NCI-H526 treated with DMSO at 0.1 percent for 48 hours (cell line): Measurements from ENCODE around the gene TNFSF11.
"Not testable (repeated sequence)": the region's sequence is repeated elsewhere in the genome, so short reads cannot be mapped to it uniquely, and the experiment has no call there.

Source experiments
- DNase-seq: peaks from one replicate; lab custom pipeline; 2025; lab: John Stamatoyannopoulos, UW

Gene TNFSF11, protein sequence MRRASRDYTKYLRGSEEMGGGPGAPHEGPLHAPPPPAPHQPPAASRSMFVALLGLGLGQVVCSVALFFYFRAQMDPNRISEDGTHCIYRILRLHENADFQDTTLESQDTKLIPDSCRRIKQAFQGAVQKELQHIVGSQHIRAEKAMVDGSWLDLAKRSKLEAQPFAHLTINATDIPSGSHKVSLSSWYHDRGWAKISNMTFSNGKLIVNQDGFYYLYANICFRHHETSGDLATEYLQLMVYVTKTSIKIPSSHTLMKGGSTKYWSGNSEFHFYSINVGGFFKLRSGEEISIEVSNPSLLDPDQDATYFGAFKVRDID

DNA sequence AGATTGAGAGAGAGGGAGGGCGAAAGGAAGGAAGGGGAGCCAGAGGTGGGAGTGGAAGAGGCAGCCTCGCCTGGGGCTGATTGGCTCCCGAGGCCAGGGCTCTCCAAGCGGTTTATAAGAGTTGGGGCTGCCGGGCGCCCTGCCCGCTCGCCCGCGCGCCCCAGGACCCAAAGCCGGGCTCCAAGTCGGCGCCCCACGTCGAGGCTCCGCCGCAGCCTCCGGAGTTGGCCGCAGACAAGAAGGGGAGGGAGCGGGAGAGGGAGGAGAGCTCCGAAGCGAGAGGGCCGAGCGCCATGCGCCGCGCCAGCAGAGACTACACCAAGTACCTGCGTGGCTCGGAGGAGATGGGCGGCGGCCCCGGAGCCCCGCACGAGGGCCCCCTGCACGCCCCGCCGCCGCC is at the start of gene TNFSF11:
Gene TNFSF11, plus strand, starts transcription at position 142 of the 400 bp plus-strand sequence. Its CDS starts 152 bp downstream, at position 294.
- DNase-seq, result peak; percentile 34

DNA sequence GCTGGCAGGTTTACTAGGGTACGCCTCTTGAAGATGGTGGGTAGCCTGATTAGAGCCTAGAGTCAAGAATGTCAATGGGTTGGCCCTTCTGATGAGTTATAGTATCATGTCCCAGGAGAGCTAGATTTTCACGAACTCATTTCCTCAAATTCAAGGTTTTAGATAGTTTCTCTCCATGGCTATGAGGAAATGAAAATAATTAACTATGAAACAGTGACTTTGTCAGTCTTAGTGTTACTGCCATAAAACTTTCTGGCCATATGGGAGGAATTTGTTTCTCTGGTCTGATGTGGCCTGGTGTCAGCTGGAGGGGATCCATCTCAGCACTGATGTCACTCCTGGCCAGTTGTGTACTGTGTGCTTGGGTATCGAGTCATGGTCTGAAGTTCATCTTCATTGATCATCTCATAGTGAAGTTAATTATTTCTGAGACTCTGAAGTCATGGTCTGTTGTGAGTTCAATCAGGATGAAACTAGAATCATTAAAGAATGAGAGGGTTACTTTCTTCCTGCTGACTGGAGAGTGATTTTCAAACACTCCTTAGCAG is 49.4 kb upstream of the TNFSF11 start:
- no peak for DNase-seq

DNA sequence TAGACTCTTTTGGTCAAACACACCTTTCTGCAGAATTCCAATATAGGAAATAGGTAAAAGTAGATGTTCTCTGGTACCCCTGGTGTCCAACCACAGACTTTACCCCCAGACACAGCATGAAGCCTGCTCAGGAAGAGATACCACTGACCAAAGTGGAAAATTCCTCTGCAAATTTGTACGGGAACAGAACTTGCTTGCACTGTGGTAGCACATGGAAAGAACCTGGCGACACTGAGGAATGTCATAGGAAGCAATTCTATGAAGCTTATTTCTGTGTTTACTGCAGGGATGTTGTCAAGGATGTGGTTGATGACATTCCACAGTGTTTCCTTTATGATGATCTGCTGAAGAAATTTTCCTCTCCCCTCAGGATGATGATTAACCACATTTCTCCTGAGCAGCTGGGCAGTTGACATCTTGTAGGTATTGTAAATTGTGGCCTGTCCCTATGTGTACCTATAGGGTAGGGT is 48.9 kb upstream of the TNFSF11 start:
- no peak for DNase-seq

DNA sequence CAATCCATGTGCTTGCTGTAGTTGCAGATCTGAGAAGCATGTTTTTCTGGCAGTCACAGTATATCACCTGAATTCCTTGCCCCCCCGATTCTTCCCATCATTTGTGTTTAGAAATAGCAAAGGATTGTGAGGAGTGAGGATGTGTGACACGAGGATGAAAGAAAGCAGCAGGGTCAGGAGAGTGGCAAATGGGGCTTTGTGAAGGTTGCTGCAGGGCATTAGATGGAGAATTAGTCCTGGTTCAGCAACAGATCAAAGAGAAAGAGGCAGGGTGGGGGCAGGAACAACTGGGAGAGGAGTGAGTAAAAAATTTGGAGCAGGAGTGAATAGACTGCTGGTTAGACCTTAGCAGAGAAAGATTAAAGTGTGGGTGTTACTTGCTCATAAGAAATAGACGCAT is 47.7 kb upstream of the TNFSF11 start:
- no peak for DNase-seq

DNA sequence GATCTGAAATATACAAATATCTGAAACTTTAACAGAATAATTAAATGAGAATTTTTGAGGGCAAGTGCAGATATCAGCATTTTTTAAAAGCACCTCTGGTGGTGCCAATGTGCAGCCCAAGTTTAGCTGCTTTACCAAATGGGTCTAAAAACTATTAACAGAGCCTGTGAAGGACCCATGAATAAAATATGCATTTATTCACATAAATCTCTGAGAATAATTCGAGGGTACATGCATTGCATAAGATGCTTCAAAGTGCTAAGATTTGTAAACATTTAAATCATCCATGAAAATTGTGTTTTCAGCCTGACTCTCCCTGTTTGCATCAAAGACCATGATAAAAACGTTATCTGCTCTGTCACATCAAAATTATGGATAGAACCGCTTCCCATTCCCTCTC is 47.1 kb upstream of the TNFSF11 start:
- no peak for DNase-seq

DNA sequence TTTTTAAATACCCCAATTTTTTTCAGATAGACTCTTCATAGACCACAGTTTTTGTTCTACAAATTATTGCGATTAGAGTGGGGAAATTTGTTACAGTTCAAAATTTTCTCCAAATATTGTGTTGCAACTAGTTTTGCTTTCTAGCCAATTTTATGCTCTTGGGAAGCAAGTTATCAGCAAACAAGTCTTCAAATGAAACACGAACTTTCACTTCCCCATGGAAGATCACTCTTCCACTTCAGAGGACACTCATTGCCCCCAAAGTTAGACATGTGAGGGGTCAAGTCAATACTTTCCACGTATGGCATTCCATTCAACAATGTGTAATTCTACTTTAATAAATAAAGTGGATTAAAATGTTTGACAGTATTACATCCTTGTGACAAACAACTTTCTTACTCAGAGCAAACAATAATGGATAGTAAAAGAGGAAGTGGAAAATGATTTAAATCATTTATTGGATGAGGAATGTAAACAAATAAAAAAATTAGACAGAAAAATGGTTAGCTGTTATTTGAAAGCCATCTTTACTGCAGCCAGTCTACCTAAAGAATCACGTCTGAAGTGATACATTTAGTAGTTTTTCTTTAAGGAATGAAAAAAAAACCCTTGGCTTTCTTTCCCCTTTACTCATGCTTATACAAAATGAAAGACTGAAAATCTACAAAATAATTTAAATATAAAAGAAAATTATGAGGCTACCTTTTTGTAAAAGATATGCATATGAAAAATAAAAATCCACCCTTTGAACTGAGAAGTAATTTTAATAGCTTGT is 41.2 kb upstream of the TNFSF11 start:
- DNase-seq, result no peak

DNA sequence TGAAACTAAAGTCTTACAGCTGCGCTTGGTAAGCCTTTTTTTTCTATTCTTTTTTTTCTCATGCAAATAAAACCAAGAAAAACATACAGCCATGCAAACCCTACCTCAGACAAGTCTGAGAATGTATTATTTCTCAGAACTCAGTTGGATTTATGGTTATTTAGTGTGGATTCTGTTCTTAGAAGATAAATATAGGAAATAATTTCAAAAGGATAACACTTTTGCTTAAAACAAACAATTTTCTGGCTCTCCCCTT is 40.7 kb upstream of the TNFSF11 start:
- DNase-seq, result no peak

DNA sequence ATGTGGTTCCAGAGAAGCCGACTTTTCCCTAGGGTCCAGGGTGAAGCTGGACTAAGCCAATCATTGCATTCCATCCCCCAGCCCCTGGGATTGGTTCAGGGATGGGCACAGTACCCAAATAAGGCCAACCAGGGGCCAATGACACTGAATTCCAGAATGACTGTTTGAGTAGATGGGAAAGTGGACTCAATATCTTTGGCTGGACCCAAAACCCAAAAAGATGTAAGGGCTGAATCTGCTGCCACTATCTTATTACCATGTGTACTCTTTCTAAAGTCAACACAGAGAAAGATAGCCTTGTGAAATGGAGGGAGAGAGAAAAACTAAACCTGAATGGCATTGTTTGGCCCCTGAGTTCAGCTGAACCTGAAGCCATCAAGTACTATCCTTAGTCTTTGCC is 39.2 kb upstream of the TNFSF11 start:
- DNase-seq, result no peak

DNA sequence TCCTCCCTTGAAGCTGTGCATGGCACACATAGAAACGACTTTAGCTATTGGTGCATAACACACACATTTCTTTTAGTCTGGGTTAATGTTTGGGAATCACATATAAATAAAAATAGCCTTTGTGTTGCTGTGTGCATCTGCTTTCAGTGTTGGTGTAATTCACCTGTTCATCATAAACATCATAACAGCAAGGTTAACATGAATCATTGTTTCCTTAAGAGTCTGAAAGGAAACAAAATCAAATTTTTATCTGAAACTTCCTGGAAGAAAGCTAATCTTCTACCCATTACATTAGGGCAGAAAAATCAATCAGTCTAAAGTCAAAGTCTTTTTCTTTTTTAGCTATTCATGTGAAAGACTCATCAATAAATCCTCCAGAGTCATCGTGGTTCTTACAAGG is 35.0 kb upstream of the TNFSF11 start:
- DNase-seq, result no peak

DNA sequence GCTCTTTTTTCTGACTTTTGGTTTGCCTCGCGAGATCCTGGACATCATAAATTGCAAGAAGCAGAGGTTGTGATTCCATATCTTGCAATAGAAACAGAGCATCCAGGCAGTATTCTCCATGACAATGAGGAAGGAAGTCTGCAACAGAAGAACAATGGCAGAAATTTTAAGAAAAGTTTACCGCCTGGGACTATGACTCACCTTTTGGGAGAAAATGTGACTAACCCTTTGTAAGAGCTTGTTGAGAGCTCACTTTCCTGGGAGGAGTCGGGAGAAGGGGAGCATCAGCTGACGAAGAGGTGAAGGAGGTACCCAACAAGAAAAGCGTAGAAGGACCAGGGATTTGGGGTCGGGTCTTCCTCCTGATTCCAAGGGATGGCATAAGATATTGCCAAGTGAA is 34.3 kb upstream of the TNFSF11 start:
- no peak for DNase-seq

DNA sequence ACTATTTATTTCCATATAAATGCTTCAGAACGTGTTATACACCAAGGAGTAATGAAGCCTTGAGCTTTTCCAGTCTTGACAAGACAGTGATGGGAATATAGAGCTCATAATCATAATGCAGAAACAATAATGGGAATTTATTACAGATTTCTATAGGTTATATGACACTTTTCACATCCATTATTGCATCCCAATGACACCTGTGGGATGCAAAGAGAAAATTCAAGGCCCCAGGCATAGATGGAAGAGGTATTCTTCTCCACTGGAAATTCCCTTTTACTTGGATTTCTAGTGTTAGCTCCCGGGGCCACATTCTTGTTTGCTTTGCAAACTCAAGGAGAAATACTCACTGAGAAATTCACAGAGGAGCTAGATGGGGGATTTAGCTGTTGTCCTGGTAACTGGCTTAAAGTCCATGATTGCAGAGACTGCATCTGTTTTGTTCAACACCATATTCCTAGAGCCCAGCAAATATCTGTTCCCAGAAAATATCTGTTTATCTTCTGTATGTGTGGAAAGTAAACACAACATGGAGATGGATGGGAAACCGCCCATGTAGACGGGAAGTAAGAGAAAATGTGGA is 30.6 kb upstream of the TNFSF11 start:
- DNase-seq, result no peak

DNA sequence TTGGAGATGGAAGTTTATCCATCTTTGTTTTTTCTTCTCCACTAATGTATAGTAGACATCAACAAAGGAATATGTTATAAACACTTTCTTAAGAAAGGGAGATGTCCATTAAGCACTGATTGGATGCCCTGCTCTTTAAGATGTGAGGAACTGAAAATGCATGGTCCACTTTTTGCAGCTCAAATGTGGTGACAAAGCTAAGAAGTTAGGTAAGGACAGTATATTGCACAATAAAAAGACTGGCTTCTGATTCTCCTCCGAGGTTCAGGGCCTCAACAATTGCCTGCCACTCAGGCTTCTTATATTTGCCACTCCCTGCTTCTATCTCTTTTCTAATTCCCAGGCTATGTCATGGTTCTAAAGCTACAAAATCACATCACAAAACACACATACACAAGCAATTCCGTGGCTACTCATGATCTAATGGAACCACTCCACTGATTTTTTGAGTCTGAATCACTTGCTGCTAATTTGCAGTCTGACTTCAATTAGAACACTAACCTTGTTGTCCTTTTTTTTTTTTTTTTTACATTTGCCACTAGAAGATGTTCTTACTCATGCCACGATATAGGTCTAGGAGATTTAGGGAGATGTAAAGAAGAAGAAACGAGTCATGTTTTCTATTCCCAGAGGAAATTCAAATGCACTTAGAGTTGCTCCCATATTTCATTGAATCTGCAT is 29.6 kb upstream of the TNFSF11 start:
- no peak for DNase-seq

DNA sequence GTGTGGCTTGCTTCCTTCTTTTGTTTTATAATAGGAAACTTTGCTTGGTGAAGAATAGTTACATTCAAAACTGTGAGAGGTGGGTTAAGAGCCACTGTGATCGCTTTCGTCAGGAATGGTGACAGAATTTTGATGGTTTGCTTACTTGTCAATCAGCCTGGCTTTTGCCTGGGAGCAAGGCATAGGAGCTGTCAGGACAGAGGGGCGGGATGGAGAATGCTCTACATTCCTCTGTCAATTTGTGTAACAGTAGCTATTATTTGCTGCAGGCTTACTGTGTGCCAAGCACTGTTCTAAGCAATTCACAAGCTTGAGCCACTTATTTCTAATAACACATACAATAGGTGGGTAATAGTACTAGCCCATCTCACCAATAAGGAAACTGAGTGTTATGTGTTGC is 28.1 kb upstream of the TNFSF11 start:
- no peak for DNase-seq

DNA sequence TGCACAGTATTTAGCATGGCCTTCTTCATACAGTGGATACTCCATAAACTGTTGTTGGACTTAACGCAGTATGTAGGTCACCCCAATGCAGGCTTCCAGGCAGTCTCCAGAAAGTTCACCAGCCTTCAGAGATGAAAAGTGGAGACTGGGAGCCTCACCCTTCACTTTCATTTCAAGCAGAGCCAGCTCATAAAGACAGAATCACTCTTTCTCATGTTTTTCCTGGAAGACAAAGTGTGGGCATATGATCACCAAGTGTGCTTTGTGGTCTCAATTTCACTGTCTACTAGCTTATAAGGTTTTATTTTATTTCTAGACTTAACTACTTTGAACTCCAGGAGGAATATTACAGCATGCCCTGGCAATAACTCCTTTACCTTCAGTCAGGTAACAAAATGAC is 26.3 kb upstream of the TNFSF11 start:
- DNase-seq, result no peak

DNA sequence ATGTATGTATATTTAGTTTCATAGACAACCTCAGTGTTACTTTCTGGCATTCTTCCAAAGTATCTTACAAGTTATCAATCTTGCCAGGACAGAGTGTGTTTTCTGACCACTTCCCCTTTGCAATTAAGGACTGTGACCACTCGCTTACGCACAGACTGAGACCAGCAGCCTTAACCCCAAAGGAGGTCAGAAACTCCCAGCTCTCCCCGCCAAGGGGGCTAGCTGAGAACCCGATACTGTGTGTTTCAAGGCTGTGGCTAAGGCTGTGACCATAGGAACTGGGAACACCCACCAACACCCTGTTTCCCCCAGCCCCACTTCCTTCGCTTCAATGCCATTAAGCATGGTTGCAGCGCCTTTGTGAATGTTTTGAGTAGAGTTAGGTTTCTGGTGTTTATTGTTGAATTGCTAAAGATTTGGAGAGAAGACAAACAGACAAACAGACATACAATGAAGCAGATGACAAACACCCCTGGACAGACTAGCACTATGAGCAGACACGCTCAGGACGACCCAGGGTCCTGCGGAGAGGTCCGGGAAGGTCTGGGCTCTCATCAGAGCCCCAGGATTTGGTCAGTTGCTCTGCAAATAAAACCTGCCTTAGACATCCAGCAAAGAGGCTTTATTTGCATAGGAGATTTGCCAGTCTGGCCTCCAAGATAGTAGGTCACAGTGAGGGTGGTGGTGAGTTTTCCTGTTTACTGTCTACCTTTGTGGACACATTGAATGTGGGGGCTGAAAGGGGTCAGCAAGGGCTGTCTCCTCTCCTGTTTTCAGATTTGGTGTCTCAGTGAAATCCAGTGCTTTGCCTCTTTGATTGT is 25.0 kb upstream of the TNFSF11 start:
- DNase-seq, result no peak

DNA sequence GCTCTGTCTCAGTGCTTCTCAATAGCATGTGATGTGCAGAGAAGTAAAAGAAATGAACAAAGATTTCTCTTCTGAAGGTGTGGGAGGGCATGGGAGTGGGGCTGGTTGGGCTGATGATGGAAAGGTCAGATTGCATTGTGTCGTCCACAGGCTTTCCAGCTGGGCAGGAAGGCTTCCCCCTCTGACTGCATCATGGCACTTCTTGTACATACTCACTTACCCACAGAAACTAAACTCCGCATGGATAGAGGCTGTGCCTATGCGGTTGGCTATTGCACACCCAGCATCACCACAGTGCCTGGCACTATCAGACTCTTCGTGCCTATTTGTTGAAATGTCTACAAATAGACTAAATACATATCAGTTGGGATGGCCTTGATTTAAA is 24.4 kb upstream of the TNFSF11 start:
- no peak for DNase-seq

DNA sequence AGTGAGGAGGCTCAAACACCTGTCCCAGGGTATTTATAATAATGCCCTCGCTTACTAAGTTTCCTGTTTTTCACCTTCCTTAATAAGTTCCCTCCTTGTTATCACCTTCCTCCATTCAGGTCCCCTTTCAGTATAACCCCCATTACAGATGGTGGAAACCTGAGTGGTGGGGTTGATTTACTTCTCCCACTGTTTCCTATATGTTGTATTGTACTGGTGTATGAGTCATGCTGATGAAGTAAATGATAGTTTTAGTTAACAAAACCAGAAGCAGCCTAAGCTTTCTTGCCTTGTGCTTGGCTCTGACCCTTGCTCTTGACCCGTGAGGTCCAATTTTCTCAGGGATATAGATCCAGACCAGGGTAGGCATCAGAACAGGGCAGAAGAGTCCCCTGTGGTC is 22.3 kb upstream of the TNFSF11 start:
- DNase-seq, result no peak

DNA sequence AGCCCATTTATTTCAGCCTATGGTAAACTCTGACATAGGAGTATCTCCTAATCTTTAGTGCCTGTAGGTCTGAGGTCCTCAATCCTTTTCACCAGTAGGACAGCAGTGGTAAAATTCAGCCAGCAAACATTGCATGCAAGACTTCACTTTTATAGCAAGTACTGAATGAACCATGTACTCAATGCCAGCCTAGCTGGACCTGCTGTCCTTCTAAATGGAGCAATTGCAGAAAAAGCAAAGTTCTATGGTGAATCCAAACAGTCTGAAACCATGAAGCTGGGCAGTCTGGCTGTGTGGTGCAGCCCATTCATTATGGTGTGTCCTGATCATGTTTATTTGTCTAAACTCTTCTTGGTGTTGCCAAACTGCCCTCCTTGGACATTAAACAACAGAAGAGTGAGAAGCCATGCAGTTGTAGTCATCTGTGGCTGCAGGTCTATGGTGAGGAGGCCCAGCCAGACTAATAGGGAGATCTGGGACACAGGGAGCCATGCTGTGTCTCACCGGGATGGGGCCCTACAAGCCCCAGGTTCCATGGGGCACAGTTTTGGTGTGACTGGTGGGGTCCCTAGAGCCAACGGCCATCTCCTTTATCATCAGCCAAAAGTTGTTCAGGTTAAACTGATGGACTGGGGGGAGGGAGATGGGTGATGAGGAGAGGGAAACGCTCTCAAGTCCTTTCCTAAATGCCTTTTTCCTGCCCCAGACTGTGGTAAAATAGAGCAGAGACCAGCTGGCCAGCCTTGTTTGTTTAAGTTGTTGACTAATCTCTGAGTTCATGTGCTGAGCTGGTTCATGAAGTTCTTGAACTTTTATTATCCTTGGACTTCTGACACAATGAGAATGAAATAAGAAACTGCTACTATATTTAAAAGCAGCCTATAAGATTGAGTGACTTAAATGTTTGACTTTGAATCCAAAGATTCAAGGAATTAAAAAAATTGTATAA is 20.6 kb upstream of the TNFSF11 start:
- no peak for DNase-seq

DNA sequence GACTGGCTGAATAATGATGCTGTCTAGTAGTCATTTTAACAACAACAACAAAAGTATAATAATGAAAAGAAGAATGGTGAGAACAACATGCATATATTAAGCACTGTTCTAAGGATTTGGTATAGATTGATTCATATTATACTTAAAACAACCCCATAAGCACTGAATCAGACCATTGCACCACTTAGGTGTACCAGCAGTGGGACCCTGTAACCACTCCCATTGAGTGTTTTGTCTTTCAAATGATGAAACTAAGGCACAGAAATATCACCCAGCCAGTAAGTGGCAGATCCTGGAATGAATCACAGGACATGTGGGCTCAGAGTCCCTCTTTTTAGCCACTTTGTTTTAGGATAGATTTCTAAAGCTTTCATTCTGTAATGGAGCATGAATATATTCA is 14.9 kb upstream of the TNFSF11 start:
- DNase-seq, result no peak

DNA sequence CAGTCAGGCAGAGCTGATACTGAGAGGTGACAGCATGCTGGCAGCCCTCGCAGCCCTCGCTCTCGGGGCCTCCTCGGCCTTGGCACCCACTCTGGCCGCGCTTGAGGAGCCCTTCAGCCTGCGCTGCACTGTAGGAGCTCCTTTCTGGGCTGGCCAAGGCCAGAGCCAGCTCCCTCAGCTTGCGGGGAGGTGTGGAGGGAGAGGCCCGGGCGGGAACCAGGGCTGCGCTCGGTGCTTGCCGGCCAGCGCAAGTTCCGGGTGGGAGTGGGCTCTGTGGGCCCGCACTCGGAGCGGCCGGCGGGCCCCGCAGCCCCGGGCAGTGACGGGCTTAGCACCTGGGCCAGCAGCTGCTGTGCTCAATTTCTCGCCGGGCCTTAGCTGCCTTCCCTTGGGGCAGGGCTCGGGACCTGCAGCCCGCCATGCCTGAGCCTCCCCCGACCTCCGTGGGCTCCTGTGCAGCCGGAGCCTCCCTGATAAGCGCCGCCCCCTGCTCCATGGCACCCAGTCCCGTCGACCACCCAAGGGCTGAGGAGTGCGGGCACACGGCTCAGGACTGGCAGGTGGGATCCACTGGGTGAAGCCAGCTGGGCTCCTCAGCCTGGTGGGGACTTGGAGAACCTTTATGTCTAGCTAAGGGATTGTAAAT is 14.3 kb upstream of the TNFSF11 start:
- DNase-seq, result not testable (repeated sequence)
